Esophagus muscularis mucosa (tissue), 4 donors: ENCODE measurements around the gene GMEB2. TPM values are rescaled to one million over a fixed set of nuclear protein-coding genes. Genes with fewer than 3 reads are reported as not detected.

Experiments used
- DNase-seq: peaks from one replicate; pipeline ENCODE4 v3.0.0-alpha.2; 2017; ENCODE audit errors: extremely low spot score
- H3K27ac ChIP-seq, 4 donors: fragments of 200-600 bp; sonication (generic); replicated peaks in 1 of 4; 1 replicate in 3 of 4; 2 replicates in 1 of 4; pipeline ENCODE4 v1.5.1; 2016 to 2019; ENCODE audit warnings: mild to moderate bottlenecking in 1 of 4
- H3K27me3 ChIP-seq, 4 donors: fragments of 200-600 bp; sonication (generic); one replicate each; pipeline versions ENCODE4 v1.5.1 to v1.6.0; 2016 to 2019
- H3K36me3 ChIP-seq, 4 donors: fragments of 200-600 bp; sonication (generic); one replicate each; pipeline ENCODE4 v1.5.1; 2016 to 2019
- H3K4me1 ChIP-seq, 4 donors: fragments of 200-600 bp; sonication (generic); one replicate each; pipeline ENCODE4 v1.5.1; 2016 to 2019
- H3K4me3 ChIP-seq, 4 donors: fragments of 200-600 bp; sonication (generic); 1 replicate in 2 of 4; 2 replicates in 2 of 4; pipeline ENCODE4 v1.5.1; 2016 to 2019; ENCODE audit warnings: mild to moderate bottlenecking in 4 of 4, moderate library complexity in 1 of 4
- H3K9me3 ChIP-seq, 4 donors: fragments of 200-600 bp; sonication (generic); 1 replicate in 3 of 4; 2 replicates in 1 of 4; pipeline ENCODE4 v1.5.1; 2016 to 2019
- EP300 ChIP-seq: sonication (generic); formaldehyde crosslinking; IDR thresholded peaks from one replicate; pipeline ENCODE4 v1.6.1; 2017; ENCODE audit warnings: antibody characterized with exemption
- POLR2A ChIP-seq: fragments of 450-650 bp; IDR thresholded peaks from one replicate; pipeline ENCODE4 v1.6.1; 2017; ENCODE audit warnings: antibody characterized with exemption, moderate library complexity, mild to moderate bottlenecking, low read depth
- POLR2AphosphoS5 ChIP-seq, 2 donors: sonication (generic); formaldehyde crosslinking; IDR thresholded peaks; one replicate each; pipeline ENCODE4 v1.6.1; 2017; ENCODE audit warnings: antibody characterized with exemption in 2 of 2
- WGBS: methylation state at CpG from one replicate; pipeline ENCODE4 v1.1.5; 2018; 5-methylcytosine and 5-hydroxymethylcytosine counted together
- intact Hi-C: fragments of 100-400 bp; cut with DNase I; formaldehyde crosslinking; loops from one replicate; pipeline ENCODE4 v1.15.1; 2023
- total RNA-seq, 4 donors: library from RNA; depleted of rRNA; stranded (reverse); fragments of >200 nt; gene quantifications; one replicate each; pipeline versions ENCODE4 v1.1.0 to v1.2.1, GENCODE V29; 2016
- TF ChIP-seq, protein P1 (sequence below), 3 experiments: fragments of 200-600 bp in 2 of 3; fragments of 450-650 bp in 1 of 3; sonication (generic) in 2 of 3; IDR thresholded peaks; one replicate each; pipeline ENCODE4 v1.5.1; 2017 to 2019; ENCODE audit warnings: antibody characterized with exemption in 3 of 3, mild to moderate bottlenecking in 2 of 3, moderate library complexity in 1 of 3

Gene GMEB2
- total RNA-seq, 4 donors from 2014 or later = 11.1 to 19.1 (median 14.0) TPM

DNA sequence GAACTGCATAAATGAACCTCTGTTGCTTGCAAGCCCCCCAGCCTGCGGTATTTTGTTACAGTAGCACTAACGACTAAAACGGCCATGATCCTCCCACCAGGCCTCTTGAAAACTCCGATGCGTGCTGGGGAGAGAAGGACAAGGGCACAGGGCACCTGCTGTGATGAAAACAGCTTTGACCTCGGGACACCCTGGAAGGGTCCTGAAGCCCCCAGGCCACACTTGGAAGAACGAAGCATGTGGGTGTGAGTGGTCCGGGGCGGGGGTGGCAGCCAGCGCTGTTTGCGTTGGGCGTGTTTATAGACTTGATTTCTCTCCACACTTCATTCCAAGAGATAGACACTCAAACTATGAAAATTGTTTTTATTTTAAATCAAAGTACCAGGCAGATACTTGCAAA lies 39.6 kb downstream of the GMEB2 start:
- H3K4me3 ChIP-seq = no peak overlapping the region
- WGBS = 89% methylated on average over 8 of the region's 12 CpGs

DNA sequence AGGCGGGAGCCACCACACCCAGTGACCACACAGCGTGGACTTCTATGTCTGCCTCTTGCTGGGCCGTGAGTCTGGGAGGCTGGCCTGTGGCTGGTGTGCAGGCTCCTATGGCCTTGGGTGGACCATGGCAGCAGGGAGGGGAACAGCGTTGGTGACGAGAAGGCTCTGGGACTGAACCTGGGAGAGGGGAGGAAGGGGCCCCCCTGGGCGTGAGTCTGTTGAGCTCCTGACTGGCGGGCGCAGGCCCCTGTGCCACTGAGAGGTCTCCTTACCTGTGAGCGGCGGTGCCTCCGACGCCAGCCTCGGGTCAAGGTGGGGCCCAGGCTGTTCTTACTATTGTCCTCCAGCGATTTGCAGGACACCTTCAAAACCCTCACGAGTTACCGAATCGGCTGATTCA lies 40.1 kb downstream of the GMEB2 start:
- H3K36me3 ChIP-seq = peaks cover 21 to 48% (median 41%) of the 10 kb centered on the region in 4 donors
- no peaks in the 10 kb centered on the region for H3K27me3 ChIP-seq
- TF ChIP-seq POLR2A (no peak), POLR2AphosphoS5 (IDR thresholded peaks at IDR 0.05) (no peak), EP300 (no peak)
- TF ChIP-seq, protein P1, sequence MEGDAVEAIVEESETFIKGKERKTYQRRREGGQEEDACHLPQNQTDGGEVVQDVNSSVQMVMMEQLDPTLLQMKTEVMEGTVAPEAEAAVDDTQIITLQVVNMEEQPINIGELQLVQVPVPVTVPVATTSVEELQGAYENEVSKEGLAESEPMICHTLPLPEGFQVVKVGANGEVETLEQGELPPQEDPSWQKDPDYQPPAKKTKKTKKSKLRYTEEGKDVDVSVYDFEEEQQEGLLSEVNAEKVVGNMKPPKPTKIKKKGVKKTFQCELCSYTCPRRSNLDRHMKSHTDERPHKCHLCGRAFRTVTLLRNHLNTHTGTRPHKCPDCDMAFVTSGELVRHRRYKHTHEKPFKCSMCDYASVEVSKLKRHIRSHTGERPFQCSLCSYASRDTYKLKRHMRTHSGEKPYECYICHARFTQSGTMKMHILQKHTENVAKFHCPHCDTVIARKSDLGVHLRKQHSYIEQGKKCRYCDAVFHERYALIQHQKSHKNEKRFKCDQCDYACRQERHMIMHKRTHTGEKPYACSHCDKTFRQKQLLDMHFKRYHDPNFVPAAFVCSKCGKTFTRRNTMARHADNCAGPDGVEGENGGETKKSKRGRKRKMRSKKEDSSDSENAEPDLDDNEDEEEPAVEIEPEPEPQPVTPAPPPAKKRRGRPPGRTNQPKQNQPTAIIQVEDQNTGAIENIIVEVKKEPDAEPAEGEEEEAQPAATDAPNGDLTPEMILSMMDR (IDR thresholded peaks at IDR 0.05) = no peak
- WGBS = 100% methylated on average over 3 of the region's 17 CpGs
- no peak for DNase-seq
- peaks cover 0 to 8% (median 2%) of the 10 kb centered on the region in 4 donors for H3K4me1 ChIP-seq
- H3K9me3 ChIP-seq = no peaks in the 10 kb centered on the region
- H3K27ac ChIP-seq = no peak overlapping the region
- H3K4me3 ChIP-seq = no peak overlapping the region
- intact Hi-C loops = no loop called here

More for the DNA sequence above, 39.6 kb downstream of the GMEB2 start:
- intact Hi-C loops = no loop called here
- DNase-seq = no peak
- peaks cover 0 to 8% (median 2%) of the 10 kb centered on the region in 4 donors for H3K4me1 ChIP-seq
- H3K27ac ChIP-seq = no peak overlapping the region
- H3K27me3 ChIP-seq = no peaks in the 10 kb centered on the region
- no peaks in the 10 kb centered on the region for H3K9me3 ChIP-seq
- TF ChIP-seq POLR2AphosphoS5 (IDR thresholded peaks at IDR 0.05) = no peak
- TF ChIP-seq POLR2A = no peak
- no peak for TF ChIP-seq EP300
- TF ChIP-seq, protein P1 (IDR thresholded peaks at IDR 0.05) = no peak
- H3K36me3 ChIP-seq = peaks cover 24 to 52% (median 46%) of the 10 kb centered on the region in 4 donors

DNA sequence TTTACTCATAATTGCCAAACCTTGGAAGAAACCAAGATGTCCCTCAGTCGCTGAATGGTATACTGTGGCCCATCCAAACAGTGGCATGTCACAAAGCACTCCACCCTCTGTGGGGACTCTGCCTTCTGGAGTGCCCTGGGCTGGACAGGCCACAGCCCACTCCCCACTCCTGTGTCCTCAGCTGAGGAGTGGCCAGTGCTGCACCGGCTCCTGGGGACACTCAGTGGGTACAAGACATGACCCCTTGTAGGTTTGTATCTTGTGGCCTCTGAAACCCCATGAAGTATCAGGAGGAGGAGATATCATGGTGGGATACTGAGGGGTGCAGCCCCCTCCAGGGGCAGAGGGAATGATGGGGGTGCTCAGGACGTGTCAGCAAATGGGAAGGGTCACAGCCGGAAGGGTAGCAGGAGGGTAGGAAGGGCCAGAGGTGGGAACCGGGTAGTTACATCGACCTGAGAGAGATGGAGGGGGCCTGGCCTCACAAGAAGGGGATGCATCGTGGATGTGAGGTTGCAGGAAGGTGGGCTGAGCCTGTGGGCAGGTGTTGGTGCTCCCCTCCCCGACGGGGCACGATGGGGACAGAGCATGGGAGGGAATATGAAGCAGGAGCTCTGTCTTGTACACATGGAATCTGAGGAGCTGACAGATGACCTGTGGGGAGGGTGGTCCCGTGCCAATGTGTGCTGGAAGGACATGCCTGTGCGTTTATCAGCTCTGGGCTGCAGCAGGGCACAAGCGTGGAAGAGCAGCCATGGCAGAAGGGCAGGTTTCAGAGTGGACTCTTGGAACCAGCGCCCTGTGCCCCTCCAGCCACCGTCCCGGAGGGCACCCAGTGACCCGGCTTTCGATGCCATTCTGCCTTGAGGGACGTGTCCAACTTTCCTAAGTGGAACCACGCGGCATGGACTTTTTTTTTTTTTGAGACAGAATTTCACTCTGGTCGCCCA lies 41.0 kb downstream of the GMEB2 start:
- WGBS = 82% methylated on average over 22 of the region's 22 CpGs
- intact Hi-C loops = no loop called here
- peaks cover 0 to 8% (median 2%) of the 10 kb centered on the region in 4 donors for H3K4me1 ChIP-seq
- H3K27me3 ChIP-seq = no peaks in the 10 kb centered on the region
- no peak overlapping the region for H3K4me3 ChIP-seq
- no peak for DNase-seq
- TF ChIP-seq EP300 (no peak), POLR2A (no peak), POLR2AphosphoS5 (IDR thresholded peaks at IDR 0.05) (no peak)
- TF ChIP-seq, protein P1 (IDR thresholded peaks at IDR 0.05) = no peak
- H3K36me3 ChIP-seq = peaks cover 12 to 39% (median 33%) of the 10 kb centered on the region in 4 donors
- H3K27ac ChIP-seq = no peak overlapping the region
- no peaks in the 10 kb centered on the region for H3K9me3 ChIP-seq

DNA sequence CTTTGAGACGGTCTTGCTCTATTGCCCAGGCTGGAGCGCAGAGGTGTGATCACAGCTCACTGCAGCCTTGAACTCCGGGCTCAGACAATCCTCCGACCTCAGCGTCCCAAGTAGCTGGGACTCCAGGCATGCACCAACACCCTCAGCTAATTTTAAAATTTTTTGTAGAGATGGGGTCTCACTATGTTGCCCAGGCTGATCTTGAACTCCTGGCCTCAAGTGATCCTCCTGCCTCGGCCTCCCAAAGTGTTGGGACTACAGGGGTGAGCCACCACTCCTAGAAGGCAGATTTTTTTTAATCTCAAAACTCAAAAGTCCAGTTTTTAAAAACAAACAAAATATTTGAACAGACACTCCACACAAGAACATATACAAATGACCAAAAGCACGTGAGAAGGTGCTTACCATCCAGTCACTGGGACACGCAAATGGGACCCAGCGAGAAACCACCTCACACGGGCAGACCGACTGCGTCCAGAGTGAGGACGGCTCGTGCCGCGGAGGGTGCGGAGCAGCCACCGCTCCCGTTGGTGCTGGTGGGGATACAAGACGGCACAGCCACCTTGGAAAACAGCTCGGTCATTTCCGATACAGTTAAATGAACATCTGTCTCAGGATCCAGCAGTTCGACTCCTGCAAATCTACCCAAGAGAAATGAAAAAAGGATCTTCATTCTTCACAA lies 44.4 kb downstream of the GMEB2 start:
- intact Hi-C loops = no loop called here
- Histone ChIP-seq H3K27ac (no peak overlapping the region), H3K27me3 (peaks cover 0 to 10% (median 0%) of the 10 kb centered on the region in 4 donors), H3K4me3 (peak overlapping the region in 1 of 4 donors; percentile 10), H3K4me1 (peaks cover 0 to 8% (median 2%) of the 10 kb centered on the region in 4 donors), H3K9me3 (no peaks in the 10 kb centered on the region), H3K36me3 (peaks cover 0 to 7% (median 2%) of the 10 kb centered on the region in 4 donors)
- 81% methylated on average over 23 of the region's 23 CpGs for WGBS
- no peak for DNase-seq
- TF ChIP-seq, protein P1 (IDR thresholded peaks at IDR 0.05) = no peak
- no peak for TF ChIP-seq POLR2A
- TF ChIP-seq POLR2AphosphoS5 (IDR thresholded peaks at IDR 0.05) = no peak
- TF ChIP-seq EP300 = no peak
